A673 (cell line): ENCODE data around the gene EHD3.

ENCODE experiments used
- EZH2 ChIP-seq: fragments of 200-600 bp; sonication (generic); IDR thresholded peaks from 2 replicates; pipeline ENCODE4 v1.6.1; 2017; ENCODE audit warnings: borderline replicate concordance, low read depth, mild to moderate bottlenecking, mixed read lengths, antibody characterized with exemption, low read length; ENCODE audit not compliant: poor library complexity, severe bottlenecking
- TF ChIP-seq, protein P1 (sequence below): fragments of 300-800, 200-600 bp; sonication (generic); conservative IDR thresholded peaks from 2 replicates; pipeline ENCODE4 v1.5.1; 2017; ENCODE audit warnings: low read depth, mild to moderate bottlenecking, antibody characterized with exemption, low read length, moderate library complexity, mixed read lengths

DNA sequence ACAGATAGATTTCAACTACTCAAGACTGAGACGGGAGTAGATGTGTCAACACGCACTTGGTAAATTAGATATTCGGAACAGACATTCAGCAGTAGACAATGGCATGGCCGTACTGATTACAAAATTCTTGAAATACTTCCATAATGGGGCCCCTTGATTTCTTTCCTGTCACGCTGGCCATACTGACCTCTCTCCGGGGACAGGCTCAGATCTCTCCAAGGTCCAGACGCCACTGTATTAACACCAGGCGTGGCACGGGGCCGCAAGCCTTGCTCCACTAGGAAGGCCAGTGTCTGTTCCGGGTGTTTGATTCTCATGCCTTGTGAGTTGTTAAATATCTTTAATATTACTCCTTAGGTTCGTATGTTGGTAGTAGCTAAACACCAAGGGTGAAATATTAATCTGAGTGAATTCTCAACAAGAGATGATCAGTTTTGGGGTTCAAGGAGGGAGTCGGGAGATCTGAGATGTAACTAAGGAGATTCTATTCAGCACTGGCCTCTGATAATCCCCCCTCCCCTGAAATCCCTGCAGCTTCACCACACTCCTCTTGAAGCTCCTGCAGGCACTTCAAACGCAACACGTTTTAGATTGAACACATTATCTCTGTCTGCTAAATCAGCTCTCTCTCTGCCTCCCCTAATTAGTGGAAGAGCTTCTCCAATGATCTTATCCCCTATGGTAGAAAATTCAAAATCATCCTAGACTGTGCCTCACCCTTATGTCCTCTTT lies 2.2 kb upstream of the EHD3 start:
- TF ChIP-seq, protein P1, sequence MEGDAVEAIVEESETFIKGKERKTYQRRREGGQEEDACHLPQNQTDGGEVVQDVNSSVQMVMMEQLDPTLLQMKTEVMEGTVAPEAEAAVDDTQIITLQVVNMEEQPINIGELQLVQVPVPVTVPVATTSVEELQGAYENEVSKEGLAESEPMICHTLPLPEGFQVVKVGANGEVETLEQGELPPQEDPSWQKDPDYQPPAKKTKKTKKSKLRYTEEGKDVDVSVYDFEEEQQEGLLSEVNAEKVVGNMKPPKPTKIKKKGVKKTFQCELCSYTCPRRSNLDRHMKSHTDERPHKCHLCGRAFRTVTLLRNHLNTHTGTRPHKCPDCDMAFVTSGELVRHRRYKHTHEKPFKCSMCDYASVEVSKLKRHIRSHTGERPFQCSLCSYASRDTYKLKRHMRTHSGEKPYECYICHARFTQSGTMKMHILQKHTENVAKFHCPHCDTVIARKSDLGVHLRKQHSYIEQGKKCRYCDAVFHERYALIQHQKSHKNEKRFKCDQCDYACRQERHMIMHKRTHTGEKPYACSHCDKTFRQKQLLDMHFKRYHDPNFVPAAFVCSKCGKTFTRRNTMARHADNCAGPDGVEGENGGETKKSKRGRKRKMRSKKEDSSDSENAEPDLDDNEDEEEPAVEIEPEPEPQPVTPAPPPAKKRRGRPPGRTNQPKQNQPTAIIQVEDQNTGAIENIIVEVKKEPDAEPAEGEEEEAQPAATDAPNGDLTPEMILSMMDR: no peak
- TF ChIP-seq EZH2: no peak
